Measurements from ENCODE around the gene SLC19A1.

SLC19A1 gene

GRCh38 chr21:45515241-45516061, 26.8 kb downstream of the SLC19A1 start:
- FAIRE-seq, result no peak

- FAIRE-seq, result no peak
These were observed 27.8 kb downstream of the SLC19A1 start for GRCh38 chr21:45514311-45515021.

- no peak for FAIRE-seq
These were observed 28.4 kb downstream of the SLC19A1 start for GRCh38 chr21:45513741-45514310.

- FAIRE-seq, result no peak
These were observed 29.1 kb downstream of the SLC19A1 start for GRCh38 chr21:45513003-45513717.

- no peak for FAIRE-seq
These were observed 29.6 kb downstream of the SLC19A1 start for GRCh38 chr21:45512626-45513002.

GRCh38 chr21:45511661-45512431, 30.4 kb downstream of the SLC19A1 start:
- no peak for FAIRE-seq

- FAIRE-seq, result no peak
These were observed 31.2 kb downstream of the SLC19A1 start for GRCh38 chr21:45511007-45511406.

- FAIRE-seq, result no peak
These were observed 31.7 kb downstream of the SLC19A1 start for GRCh38 chr21:45510466-45510955.

- FAIRE-seq, result no peak
These were observed 32.4 kb downstream of the SLC19A1 start for GRCh38 chr21:45509566-45510465.

- no peak for FAIRE-seq
These were observed 33.4 kb downstream of the SLC19A1 start for GRCh38 chr21:45508607-45509565.

- FAIRE-seq, result no peak
These were observed 34.2 kb downstream of the SLC19A1 start for GRCh38 chr21:45507888-45508508.

GRCh38 chr21:45507523-45507875, 34.7 kb downstream of the SLC19A1 start:
- no peak for FAIRE-seq

- no peak for FAIRE-seq
These were observed 35.3 kb downstream of the SLC19A1 start for GRCh38 chr21:45506836-45507522.

- FAIRE-seq, result no peak
These were observed 35.9 kb downstream of the SLC19A1 start for GRCh38 chr21:45506241-45506817.

GRCh38 chr21:45505416-45506021, 36.7 kb downstream of the SLC19A1 start:
- no peak for FAIRE-seq

- no peak for FAIRE-seq
These were observed 37.5 kb downstream of the SLC19A1 start for GRCh38 chr21:45504516-45505415.

GRCh38 chr21:45504021-45504515, 38.2 kb downstream of the SLC19A1 start:
- FAIRE-seq, result no peak
